GM19239 (cell line): ENCODE data around the gene SPTB.

Experiments
- DNase-seq: peaks from one replicate; pipeline ENCODE4 v3.0.0; 2011; ENCODE audit warnings: low spot score; ENCODE audit not compliant: insufficient read length
- FAIRE-seq: peaks from 2 replicates; lab custom pipeline; 2011; peaks lifted over from hg19 to GRCh38; lab: Jason Lieb, UNC

The SPTB gene

GRCh38 chr14:64736271-64737169, 143.2 kb downstream of the SPTB start:
- DNase-seq = no peak
- FAIRE-seq = no peak

DNA sequence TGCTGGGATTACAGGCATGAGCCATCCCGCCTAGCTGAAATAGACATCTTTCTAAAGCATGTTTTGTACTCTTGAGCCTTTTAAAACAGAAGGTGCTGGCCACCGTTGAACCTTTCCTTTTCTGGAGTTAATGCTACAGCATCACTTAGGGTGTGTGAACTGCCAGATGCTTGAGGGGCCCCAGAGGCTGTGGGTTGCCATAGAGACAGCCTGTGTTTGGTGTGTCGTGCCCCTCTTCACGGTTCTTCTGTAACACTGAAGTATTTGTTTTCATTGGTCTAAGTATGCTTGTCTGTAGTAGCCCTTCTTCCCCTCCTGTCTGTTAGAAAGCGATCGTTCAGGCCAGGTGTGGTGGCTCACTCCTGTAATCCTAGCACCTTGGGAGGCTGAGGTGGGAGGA, 144.7 kb downstream of the SPTB start:
- DNase-seq = no peak
- no peak for FAIRE-seq

- DNase-seq (no peak), FAIRE-seq (no peak)
Observed at GRCh38 chr14:64733899-64734298, 145.8 kb downstream of the SPTB start.

- DNase-seq (no peak), FAIRE-seq (no peak)
Observed at GRCh38 chr14:64733321-64733720, 146.4 kb downstream of the SPTB start.

GRCh38 chr14:64732536-64733120, 147.1 kb downstream of the SPTB start:
- no peak for FAIRE-seq
- DNase-seq = no peak

- DNase-seq (no peak), FAIRE-seq (no peak)
Observed at GRCh38 chr14:64732066-64732465, 147.6 kb downstream of the SPTB start.

DNA sequence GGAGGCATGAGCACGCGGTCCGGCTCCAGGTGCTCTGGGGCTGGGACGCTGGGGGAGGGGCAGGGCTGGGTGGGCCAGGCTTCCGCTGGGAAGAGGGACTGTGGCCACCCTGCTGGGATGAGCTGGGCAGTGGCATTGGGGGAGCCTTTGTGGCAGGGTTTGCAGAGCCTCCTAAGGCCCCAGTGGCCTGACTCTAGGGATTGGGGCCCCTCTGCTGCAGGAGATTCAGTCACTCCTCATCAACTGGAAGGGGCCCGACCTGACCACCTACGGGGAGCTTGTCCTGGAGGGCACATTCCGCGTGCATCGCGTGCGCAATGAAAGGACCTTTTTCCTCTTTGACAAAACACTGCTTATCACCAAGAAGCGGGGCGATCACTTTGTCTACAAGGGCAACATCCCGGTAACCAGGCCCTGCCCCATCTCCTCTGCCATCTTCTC, 148.5 kb downstream of the SPTB start:
- DNase-seq (no peak), FAIRE-seq (no peak)

- FAIRE-seq (no peak), DNase-seq (no peak)
Observed at GRCh38 chr14:64730681-64731080, 149.0 kb downstream of the SPTB start.

GRCh38 chr14:64730061-64730440, 149.7 kb downstream of the SPTB start:
- FAIRE-seq (no peak), DNase-seq (no peak)

DNA sequence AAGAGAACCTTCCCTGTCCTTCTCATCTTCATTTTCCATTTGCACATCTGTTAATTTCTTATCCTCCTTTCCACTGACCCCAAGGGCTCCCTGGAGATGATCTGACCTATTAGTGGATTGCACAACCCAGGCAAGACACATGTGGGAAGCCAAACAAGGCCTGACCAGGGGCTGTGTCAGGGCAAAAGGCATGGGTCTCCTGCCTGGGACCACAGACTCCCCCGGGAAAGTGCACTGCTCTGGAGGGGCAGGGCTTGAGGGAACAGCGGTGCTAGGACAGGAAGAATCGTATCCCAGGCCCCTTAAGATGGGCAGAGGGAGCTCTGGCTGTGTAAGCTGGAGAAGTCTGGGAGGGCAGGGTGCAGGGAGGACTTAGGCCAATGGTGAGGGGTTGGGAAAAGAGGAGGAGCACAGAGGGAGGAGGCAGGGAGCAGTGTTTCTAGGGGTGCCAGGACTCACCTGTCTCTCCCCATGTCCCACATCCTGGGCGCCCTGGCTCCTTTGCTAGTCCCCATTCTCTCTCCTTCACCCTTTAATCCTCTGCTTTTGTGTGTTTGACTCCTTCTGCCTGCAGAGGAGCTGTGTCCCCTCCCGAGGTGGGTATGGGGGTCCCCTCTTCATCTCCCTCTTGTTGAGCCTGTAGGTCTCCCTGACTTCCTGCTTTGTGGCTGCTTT, 150.2 kb downstream of the SPTB start:
- DNase-seq = no peak
- FAIRE-seq = no peak

DNA sequence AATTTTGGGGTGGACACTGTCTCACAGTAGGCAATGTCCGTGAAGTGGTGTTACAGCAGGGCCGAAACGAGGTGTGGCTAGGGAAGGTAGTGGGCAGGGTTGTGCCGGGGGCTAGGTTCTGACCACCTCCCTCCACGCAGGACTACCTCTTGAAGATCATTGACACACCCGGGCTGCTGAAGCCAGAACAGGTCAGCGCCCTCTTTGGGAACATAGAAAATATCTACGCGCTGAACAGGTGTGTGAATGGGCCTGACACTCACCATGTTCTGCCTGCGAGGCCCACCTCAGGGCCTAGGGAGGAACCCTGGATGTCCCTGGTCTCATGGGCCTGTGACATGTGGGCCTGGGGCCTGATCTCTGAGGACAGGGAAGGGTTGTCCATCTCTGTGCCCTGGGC, 150.9 kb downstream of the SPTB start:
- FAIRE-seq (no peak), DNase-seq (no peak)

- FAIRE-seq = no peak
Observed at GRCh38 chr14:64728106-64728505, 151.6 kb downstream of the SPTB start.

GRCh38 chr14:64727551-64728071, 152.1 kb downstream of the SPTB start:
- FAIRE-seq (no peak), DNase-seq (no peak)

More at GRCh38 chr14:64728106-64728505, 151.6 kb downstream of the SPTB start:
- no peak for DNase-seq

GRCh38 chr14:64726585-64726890, 153.2 kb downstream of the SPTB start:
- DNase-seq = no peak

DNA sequence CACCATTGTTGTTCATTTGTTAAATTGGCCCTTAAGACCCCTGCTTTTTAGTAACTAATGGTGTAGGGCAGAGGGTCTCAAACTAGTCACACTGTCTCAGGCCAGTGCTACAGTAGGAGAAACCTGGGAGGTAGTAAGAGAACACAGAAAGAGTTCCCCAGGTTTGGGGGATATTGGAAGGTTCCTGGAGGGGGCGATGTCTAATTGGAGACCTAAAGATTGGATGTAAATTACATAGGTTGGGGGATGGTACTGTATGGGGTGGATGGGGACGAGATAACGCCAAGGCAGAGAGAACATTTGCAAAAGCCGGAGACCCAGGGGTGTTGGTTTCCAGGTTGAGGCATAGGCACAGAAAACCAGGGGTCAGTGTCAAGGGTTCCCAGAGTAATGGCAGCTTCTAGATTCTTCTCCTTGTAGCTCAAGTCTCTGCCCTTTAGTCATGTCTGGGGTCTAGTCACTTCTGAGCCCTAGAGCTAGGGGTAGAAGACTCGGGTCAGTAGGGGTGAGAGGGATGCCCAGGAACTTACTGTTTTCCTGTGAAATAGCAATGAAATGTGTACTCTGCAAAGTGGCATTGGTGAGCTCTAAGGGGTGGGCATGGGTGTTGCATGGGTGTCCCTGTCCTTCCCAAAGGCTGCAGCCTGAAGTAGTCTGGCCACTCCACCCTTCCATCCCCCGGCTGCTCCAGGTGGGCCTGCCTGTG, 153.7 kb downstream of the SPTB start:
- DNase-seq (no peak), FAIRE-seq (no peak)

More at GRCh38 chr14:64726585-64726890, 153.2 kb downstream of the SPTB start:
- FAIRE-seq = no peak

DNA sequence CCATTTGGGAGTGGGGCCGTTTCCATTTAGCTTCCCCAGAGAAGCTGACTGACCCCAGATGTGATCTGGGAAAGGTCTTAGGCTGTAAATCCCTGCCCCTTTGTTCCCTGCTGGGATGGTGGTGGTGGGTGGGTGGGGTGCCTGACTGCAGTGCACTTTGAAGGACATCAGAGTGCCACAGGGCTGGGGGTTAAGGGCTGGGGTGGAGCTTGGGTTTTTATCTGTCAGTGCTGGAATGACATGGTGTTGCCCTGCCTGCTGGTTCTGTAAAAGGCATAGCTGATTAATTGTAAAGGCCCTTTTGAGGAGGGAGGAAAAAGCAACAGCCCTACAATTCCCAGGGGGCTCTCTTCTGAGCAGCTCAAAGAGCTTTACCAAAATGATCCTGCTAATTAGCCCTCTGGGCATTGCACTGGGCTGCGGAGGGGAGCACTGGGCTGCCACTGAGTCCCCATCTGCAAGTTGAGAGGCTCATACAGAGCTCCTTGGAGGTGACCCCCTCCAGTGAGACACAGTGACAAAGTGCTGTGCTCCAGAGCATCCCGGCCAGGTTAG, 154.4 kb downstream of the SPTB start:
- FAIRE-seq = no peak
- no peak for DNase-seq

- FAIRE-seq (no peak), DNase-seq (no peak)
Observed at GRCh38 chr14:64724578-64724930, 155.2 kb downstream of the SPTB start.

- DNase-seq = no peak
- FAIRE-seq = no peak
Observed at GRCh38 chr14:64723691-64724577, 155.8 kb downstream of the SPTB start.

GRCh38 chr14:64722842-64723447, 156.8 kb downstream of the SPTB start:
- FAIRE-seq (no peak), DNase-seq (no peak)
